GM12878 (cell line): ENCODE data around the gene SPDYA. TPM values are rescaled to one million over a fixed set of nuclear protein-coding genes. Genes with fewer than 3 reads are reported as not detected.

Source experiments
- ATAC-seq: fragments of 200-7000 bp; cut with Tn5 transposase; 3 replicates; pipeline ENCODE4 v1.9.1; 2020; ENCODE audit warnings: mild to moderate bottlenecking, moderate library complexity
- BruUV-seq: library from RNA; stranded (reverse); fragments of 400-500 nt; replicated peaks from 2 replicates; lab custom pipeline; 2021; lab: Mats Ljungman, UMichigan
- CTCF ChIA-PET: fragments of 300-600 bp; sonication (Branson Sonifier 250); formaldehyde crosslinking; extraction: SDS; loops from one replicate; lab custom pipeline; 2021; ENCODE audit warnings: inconsistent platforms; lab: Yijun Ruan, JAX
- POLR2A ChIA-PET: fragments of 350-600 bp; formaldehyde crosslinking; extraction: SDS; loops from one replicate; lab custom pipeline; 2021; ENCODE audit warnings: inconsistent platforms; lab: Charles Lee
- RAD21 ChIA-PET: fragments of 300-600 bp; sonication (Branson Sonifier 250); formaldehyde crosslinking; loops from one replicate; lab custom pipeline; 2023; ENCODE audit warnings: antibody characterized with exemption; ENCODE audit not compliant: unreplicated experiment; lab: Charles Lee
- SMC1A ChIA-PET: fragments of 300-600 bp; sonication (Branson Sonifier 250); formaldehyde crosslinking; loops from one replicate; lab custom pipeline; 2023; ENCODE audit not compliant: unreplicated experiment, uncharacterized antibody; lab: Charles Lee
- DNase-seq: peaks from one replicate; pipeline ENCODE4 v3.0.0-alpha.2; 2011; ENCODE audit warnings: low read depth, low spot score
- FAIRE-seq: peaks from 3 replicates; lab custom pipeline; 2011; peaks lifted over from hg19 to GRCh38; lab: Jason Lieb, UNC
- H2AFZ ChIP-seq: 2 replicates; pipeline ENCODE4 v1.6.0; 2011; ENCODE audit warnings: low read depth, low read length, control low read depth; ENCODE audit not compliant: control insufficient read depth
- H3K27ac ChIP-seq: 2 replicates; pipeline ENCODE4 v1.5.1; 2011; ENCODE audit warnings: control low read depth; ENCODE audit not compliant: control insufficient read depth, insufficient read depth
- H3K27me3 ChIP-seq, 2 experiments: replicated peaks in 1 of 2; 2 replicates each; pipeline versions ENCODE4 v1.6.0 to v1.6.1; 2011; ENCODE audit warnings: low read length in 1 of 2; ENCODE audit not compliant: control insufficient read depth in 2 of 2, insufficient read depth in 2 of 2
- H3K36me3 ChIP-seq, 2 experiments: 2 replicates each; pipeline ENCODE4 v1.5.1; 2011; ENCODE audit warnings: low read length in 1 of 2; ENCODE audit not compliant: control insufficient read depth in 2 of 2, insufficient read depth in 2 of 2
- H3K4me1 ChIP-seq: 2 replicates; pipeline ENCODE4 v1.6.1; 2011; ENCODE audit warnings: mild to moderate bottlenecking, low read length, moderate library complexity, mixed read lengths; ENCODE audit not compliant: control insufficient read depth, insufficient read depth
- H3K4me2 ChIP-seq: 2 replicates; pipeline ENCODE4 v1.6.0; 2011; ENCODE audit warnings: control low read depth; ENCODE audit not compliant: control insufficient read depth, insufficient read depth
- H3K4me3 ChIP-seq: fragments of 200-600 bp; sonication (generic); 2 replicates; pipeline ENCODE4 v1.5.1; 2016
- H3K79me2 ChIP-seq: 2 replicates; pipeline ENCODE4 v1.6.0; 2011; ENCODE audit warnings: low read length; ENCODE audit not compliant: control insufficient read depth, insufficient read depth
- H3K9ac ChIP-seq: 2 replicates; pipeline ENCODE4 v1.8.0; 2011; ENCODE audit warnings: low read length, control low read depth, mixed read lengths; ENCODE audit not compliant: control insufficient read depth, insufficient read depth
- H3K9me3 ChIP-seq: replicated peaks from 3 replicates; pipeline ENCODE4 v1.5.1; 2011; ENCODE audit warnings: mild to moderate bottlenecking, low read length; ENCODE audit not compliant: control insufficient read depth, insufficient read depth
- H4K20me1 ChIP-seq: 2 replicates; pipeline ENCODE4 v1.6.0; 2011; ENCODE audit not compliant: control insufficient read depth, insufficient read depth
- BHLHE40 ChIP-seq, 2 experiments: fragments of 450-650 bp in 1 of 2; IDR thresholded peaks; 2 replicates each; pipeline ENCODE4 v1.6.1; 2011 to 2017; ENCODE audit warnings: low read depth in 2 of 2, borderline replicate concordance in 1 of 2, improper control_type of control experiment in 1 of 2, low read length in 1 of 2, mild to moderate bottlenecking in 1 of 2
- CHD4 ChIP-seq: fragments of 200-600 bp; sonication (generic); IDR thresholded peaks from 2 replicates; pipeline ENCODE4 v1.6.1; 2016; ENCODE audit warnings: mild to moderate bottlenecking
- EED ChIP-seq: sonication (generic); IDR thresholded peaks from 2 replicates; pipeline ENCODE4 v1.6.1; 2016; ENCODE audit warnings: antibody characterized with exemption, low read depth
- EGR1 ChIP-seq, 2 experiments: IDR thresholded peaks; 1 replicate in 1 of 2; 2 replicates in 1 of 2; pipeline ENCODE4 v1.6.1; 2011 to 2012; ENCODE audit warnings: low read depth in 2 of 2, low read length in 2 of 2, borderline replicate concordance in 1 of 2, mild to moderate bottlenecking in 1 of 2, moderate library complexity in 1 of 2
- ESRRA ChIP-seq: IDR thresholded peaks from 2 replicates; pipeline ENCODE4 v1.6.1; 2012; ENCODE audit warnings: mild to moderate bottlenecking, low read length, improper control_type of control experiment
- GATAD2B ChIP-seq: fragments of 450-650 bp; conservative IDR thresholded peaks from 2 replicates; pipeline ENCODE4 v1.6.1; 2017; ENCODE audit warnings: low read depth, mild to moderate bottlenecking, moderate library complexity
- MTA2 ChIP-seq: fragments of 450-650 bp; IDR thresholded peaks from 2 replicates; pipeline ENCODE4 v1.6.1; 2016; ENCODE audit warnings: low read depth, mild to moderate bottlenecking, moderate library complexity
- MTA3 ChIP-seq: IDR thresholded peaks from 2 replicates; pipeline ENCODE4 v1.6.1; 2012; ENCODE audit warnings: low read length, inconsistent platforms, borderline replicate concordance
- MYC ChIP-seq: IDR thresholded peaks from 2 replicates; pipeline ENCODE4 v1.6.1; 2011; ENCODE audit warnings: mild to moderate bottlenecking, low read length, moderate library complexity, inconsistent platforms; ENCODE audit not compliant: insufficient read depth, insufficient replicate concordance, insufficient read length, severe bottlenecking
- NBN ChIP-seq: fragments of 450-650 bp; IDR thresholded peaks from 2 replicates; pipeline ENCODE4 v1.6.1; 2016
- NFXL1 ChIP-seq: fragments of 450-650 bp; IDR thresholded peaks from 2 replicates; pipeline ENCODE4 v1.6.1; 2017; ENCODE audit warnings: antibody characterized with exemption, mild to moderate bottlenecking, borderline replicate concordance
- NR2C1 ChIP-seq: fragments of 450-650 bp; IDR thresholded peaks from 2 replicates; pipeline ENCODE4 v1.6.1; 2017; ENCODE audit warnings: antibody characterized with exemption, mild to moderate bottlenecking, moderate library complexity
- SIX5 ChIP-seq: IDR thresholded peaks from 2 replicates; pipeline ENCODE4 v1.6.1; 2011; ENCODE audit warnings: mild to moderate bottlenecking, low read depth, low read length, moderate library complexity; ENCODE audit not compliant: severe bottlenecking
- TARDBP ChIP-seq: IDR thresholded peaks from 2 replicates; pipeline ENCODE4 v1.6.1; 2016; ENCODE audit warnings: borderline replicate concordance
- TCF7 ChIP-seq: IDR thresholded peaks from 2 replicates; pipeline ENCODE4 v1.6.1; 2014; ENCODE audit warnings: antibody characterized with exemption, borderline replicate concordance
- ZNF592 ChIP-seq: fragments of 450-650 bp; IDR thresholded peaks from 2 replicates; pipeline ENCODE4 v1.6.1; 2017; ENCODE audit warnings: mild to moderate bottlenecking, moderate library complexity
- WGBS: methylation state at CpG from one replicate; pipeline ENCODE4 v1.1.6; 2016; ENCODE audit warnings: low lambda C conversion rate; ENCODE audit not compliant: insufficient replicate concordance, insufficient coverage; ENCODE audit errors: missing lambda C conversion rate; 5-methylcytosine and 5-hydroxymethylcytosine counted together
- in situ Hi-C: fragments of 300-500 bp; cut with MboI; formaldehyde crosslinking; loops from 9 replicates; pipeline ENCODE4 v1.14.3; 2018; ENCODE audit warnings: mixed read lengths
- intact Hi-C: fragments of 100-400 bp; cut with micrococcal nuclease; formaldehyde crosslinking; loops from one replicate; pipeline ENCODE4 v1.14.2; 2022; ENCODE audit not compliant: unreplicated experiment
- polyA plus RNA-seq, 11 experiments: library from polyadenylated mRNA; depleted of rRNA in 4 of 11; unstranded in 6 of 11; stranded (reverse) in 5 of 11; fragments of >200 nt; fragmentation: Nextera tagmentation in 4 of 11; fragmentation: Illumina TruSeq in 1 of 11; extraction: Ambion mirVana in 4 of 11; extraction: Trizol in 1 of 11; gene quantifications; 1 replicate in 1 of 11; 2 replicates in 10 of 11; pipeline versions ENCODE4 v1.2.1 to v1.2.3, GENCODE V29; 2011 to 2016; ENCODE audit warnings: inconsistent platforms in 2 of 11, missing spikeins in 2 of 11, low read depth in 1 of 11
- total RNA-seq, 4 experiments: library from RNA; depleted of rRNA in 3 of 4; stranded (reverse); fragments of >200 nt in 3 of 4; fragmentation: Illumina TruSeq in 1 of 4; extraction: Trizol in 1 of 4; gene quantifications; 2 replicates each; pipeline versions ENCODE4 v1.2.1 to v1.2.3, GENCODE V29; 2013 to 2021

Gene SPDYA
- total and polyA plus RNA-seq, 10 of the 15 experiments (the other 5 are each of a cell fraction or from before 2014, with no cell fraction given) = 0.12 to 2.4 (median 0.50) TPM

DNA sequence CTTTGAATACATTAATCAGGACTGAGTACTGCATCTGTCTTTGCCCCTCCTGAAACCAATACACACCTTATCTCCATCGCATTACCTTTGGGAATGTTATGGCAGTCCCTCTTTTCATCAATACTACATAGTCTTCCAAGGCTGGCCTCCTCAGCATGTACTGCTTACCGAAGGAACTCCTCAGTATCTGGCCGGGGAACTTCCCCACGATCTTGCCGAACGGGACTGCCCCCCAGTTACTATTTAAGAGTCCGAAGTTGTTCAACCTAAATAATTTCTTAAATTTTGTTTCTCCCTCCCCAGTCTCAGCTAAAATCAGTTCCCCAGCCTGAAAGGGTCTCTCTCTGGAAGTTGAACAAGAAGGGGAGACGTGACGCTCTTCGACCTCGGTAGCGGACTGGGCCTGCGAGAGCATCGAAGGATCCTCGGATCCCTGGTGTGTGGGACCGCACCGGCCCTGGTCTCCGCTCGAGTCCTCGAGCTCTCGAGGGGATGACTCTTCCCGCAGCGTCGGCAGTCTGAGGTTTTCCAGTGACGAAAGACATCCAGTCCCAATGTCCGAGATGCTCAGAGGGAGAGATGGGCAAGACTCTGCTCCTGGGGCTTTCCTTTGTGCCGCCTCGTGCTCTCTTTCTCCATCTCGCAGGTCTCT is 59.0 kb downstream of the SPDYA start:
- H3K27ac ChIP-seq = peak overlapping the region; percentile 73
- H3K36me3 ChIP-seq = no peaks in the 10 kb centered on the region
- peak overlapping the region; percentile 84 for H2AFZ ChIP-seq
- ChIA-PET POLR2A (interaction anchor here (0.6 to 2.1 kb wide), 9 partner anchors 10 to 116 kb away, joined by 3 to 13 read pairs (median 4); partner anchors contain the start of gene WDR43), CTCF (interaction anchor here (0.6 to 2.5 kb wide), 5 partner anchors 22 to 834 kb away, joined by 3 to 11 read pairs (median 4); partner anchors contain the start of gene WDR43), SMC1A (interaction anchor here (1.2 to 1.9 kb wide), 6 partner anchors 9 to 275 kb away, joined by 3 to 8 read pairs (median 6); no protein-coding TSS in a partner anchor), RAD21 (interaction anchor here (0.6 to 1.9 kb wide), 6 partner anchors 13 to 276 kb away, joined by 3 to 6 read pairs (median 3); partner anchors contain the start of gene WDR43)
- H3K4me2 ChIP-seq = peak overlapping the region; percentile 39
- H4K20me1 ChIP-seq = no peaks in the 10 kb centered on the region
- in situ Hi-C loops = no loop called here
- BruUV-seq = TSS peak; percentile 73
- WGBS = 3% methylated on average over 29 of the region's 29 CpGs
- peak overlapping the region; percentile 76 for H3K9ac ChIP-seq
- no peaks in the 10 kb centered on the region for H3K9me3 ChIP-seq
- intact Hi-C loops = loop anchor here (1.0 kb wide), 1 partner anchor 25 kb away; the partner anchor contains the start of gene WDR43
- peak; percentile 33 for ATAC-seq
- no peak for DNase-seq
- no peaks in the 10 kb centered on the region for H3K27me3 ChIP-seq
- no peak for TF ChIP-seq TARDBP
- no peak; the same call in 1 of the 2 replicates for TF ChIP-seq EED
- no peak for TF ChIP-seq ESRRA
- no peak for TF ChIP-seq SIX5
- no peak for TF ChIP-seq NFXL1
- no peak for TF ChIP-seq BHLHE40 (IDR thresholded peaks at IDR 0.05; ENCODE audit: borderline replicate concordance in 1 of 2, low read depth in 2 of 2, low read length in 1 of 2)
- no peak for TF ChIP-seq NR2C1
- no peak for TF ChIP-seq EGR1 (IDR thresholded peaks at IDR 0.05; ENCODE audit: borderline replicate concordance in 1 of 2, low read depth in 2 of 2, low read length in 2 of 2)
- TF ChIP-seq MTA2 = no peak
- TF ChIP-seq MTA3 = no peak
- TF ChIP-seq GATAD2B = no peak
- TF ChIP-seq ZNF592 = no peak
- no peak for TF ChIP-seq TCF7
- no peak for TF ChIP-seq MYC
- no peak for TF ChIP-seq NBN
- TF ChIP-seq CHD4 = no peak
- FAIRE-seq = no peak
- peaks cover 37% of the 10 kb centered on the region for H3K79me2 ChIP-seq
- peaks cover 3% of the 10 kb centered on the region; the same call in 1 of the 2 replicates for H3K4me1 ChIP-seq
- peak overlapping the region; percentile 76 for H3K4me3 ChIP-seq
